Effector memory CD4-positive, alpha-beta T cell (primary cell): ENCODE results near the gene CLDN9.

Experiments used
- DNase-seq, 3 donors: peaks; one replicate each; pipeline ENCODE4 v3.0.0-alpha.2; 2020
- H3K27ac ChIP-seq: 2 replicates; pipeline ENCODE4 v1.7.0; 2013; ENCODE audit warnings: mild to moderate bottlenecking, low read length, moderate library complexity; ENCODE audit not compliant: insufficient read depth, poor library complexity, severe bottlenecking
- H3K27me3 ChIP-seq: replicated peaks from 2 replicates; pipeline ENCODE4 v1.7.0; 2013; ENCODE audit warnings: mild to moderate bottlenecking, low read length; ENCODE audit not compliant: insufficient read depth, control insufficient read depth, poor library complexity, severe bottlenecking
- H3K36me3 ChIP-seq: 2 replicates; pipeline ENCODE4 v1.7.0; 2013; ENCODE audit warnings: mild to moderate bottlenecking, low read length, moderate library complexity; ENCODE audit not compliant: control insufficient read depth, insufficient read depth
- H3K4me1 ChIP-seq: 2 replicates; pipeline ENCODE4 v1.7.0; 2013; ENCODE audit warnings: low read length, mild to moderate bottlenecking; ENCODE audit not compliant: control insufficient read depth, insufficient read depth, poor library complexity, severe bottlenecking
- H3K4me3 ChIP-seq: 2 replicates; pipeline ENCODE4 v1.7.0; 2013; ENCODE audit warnings: low read length, low read depth, mild to moderate bottlenecking; ENCODE audit not compliant: insufficient read depth, poor library complexity, severe bottlenecking
- H3K9me3 ChIP-seq: 2 replicates; pipeline ENCODE4 v1.7.0; 2013; ENCODE audit warnings: mild to moderate bottlenecking, low read length, moderate library complexity; ENCODE audit not compliant: control insufficient read depth

CLDN9 gene

GRCh38 chr16:2968738-2969544, 43.8 kb upstream of the CLDN9 start, which contains the start of gene PAQR4:
PAQR4 (plus strand) TSS chr16:2969348; CDS start chr16:2969675, 327 bp downstream.
- Histone ChIP-seq H3K36me3 (no peaks in the 10 kb centered on the region), H3K27ac (peak within 1 kb of the TSS; percentile 3), H3K9me3 (no peaks in the 10 kb centered on the region), H3K4me1 (peaks cover 48% of the 10 kb centered on the region), H3K27me3 (peaks cover 47% of the 10 kb centered on the region), H3K4me3 (peak within 1 kb of the TSS; percentile 54)
- DNase-seq: peak; percentile 54 to 67 (median 55)

- H3K9me3 ChIP-seq: no peaks in the 10 kb centered on the region
- no peaks in the 10 kb centered on the region for H3K36me3 ChIP-seq
- H3K27ac ChIP-seq: peak overlapping the region; percentile 3
- H3K4me3 ChIP-seq: peak overlapping the region; percentile 54
- DNase-seq: peak; percentile 25 to 51 (median 46)
- H3K27me3 ChIP-seq: peaks cover 38% of the 10 kb centered on the region
- peaks cover 39% of the 10 kb centered on the region for H3K4me1 ChIP-seq
These were observed 42.9 kb upstream of the CLDN9 start for GRCh38 chr16:2969545-2970521.

DNA sequence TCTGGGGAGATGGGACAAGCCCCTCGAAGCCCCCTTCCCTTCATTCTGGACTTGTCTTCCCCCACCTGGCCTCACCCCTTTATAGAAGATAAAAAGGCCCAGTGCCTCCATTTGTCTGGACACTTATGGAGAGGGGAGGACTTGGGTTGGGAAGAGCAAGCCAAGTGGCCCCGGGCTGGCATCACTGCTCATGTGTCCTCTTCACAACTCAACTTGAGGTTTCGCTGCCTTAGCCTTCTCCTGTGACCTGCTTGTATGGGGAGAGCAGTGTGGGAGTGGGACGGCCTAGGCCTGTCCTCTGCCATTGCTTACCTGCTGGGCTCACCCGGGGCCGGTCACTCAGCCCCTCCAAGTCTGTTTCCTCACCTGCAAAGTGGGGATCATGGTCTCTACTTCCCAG, 42.2 kb upstream of the CLDN9 start:
- Histone ChIP-seq H3K27ac (no peak overlapping the region), H3K4me3 (no peak overlapping the region), H3K4me1 (peaks cover 32% of the 10 kb centered on the region), H3K9me3 (no peaks in the 10 kb centered on the region), H3K36me3 (no peaks in the 10 kb centered on the region), H3K27me3 (peaks cover 33% of the 10 kb centered on the region)
- DNase-seq: no peak

- peaks cover 25% of the 10 kb centered on the region for H3K27me3 ChIP-seq
- no peak for DNase-seq
- H3K4me1 ChIP-seq: peaks cover 25% of the 10 kb centered on the region
- H3K4me3 ChIP-seq: no peak overlapping the region
- H3K9me3 ChIP-seq: no peaks in the 10 kb centered on the region
- H3K36me3 ChIP-seq: no peaks in the 10 kb centered on the region
- no peak overlapping the region for H3K27ac ChIP-seq
These were observed 41.4 kb upstream of the CLDN9 start for GRCh38 chr16:2971134-2971984.

GRCh38 chr16:2971985-2972784, 40.5 kb upstream of the CLDN9 start:
- Histone ChIP-seq H3K27ac (no peak overlapping the region), H3K9me3 (no peaks in the 10 kb centered on the region), H3K4me1 (peaks cover 19% of the 10 kb centered on the region), H3K27me3 (peaks cover 16% of the 10 kb centered on the region), H3K4me3 (no peak overlapping the region), H3K36me3 (no peaks in the 10 kb centered on the region)
- no peak for DNase-seq

DNA sequence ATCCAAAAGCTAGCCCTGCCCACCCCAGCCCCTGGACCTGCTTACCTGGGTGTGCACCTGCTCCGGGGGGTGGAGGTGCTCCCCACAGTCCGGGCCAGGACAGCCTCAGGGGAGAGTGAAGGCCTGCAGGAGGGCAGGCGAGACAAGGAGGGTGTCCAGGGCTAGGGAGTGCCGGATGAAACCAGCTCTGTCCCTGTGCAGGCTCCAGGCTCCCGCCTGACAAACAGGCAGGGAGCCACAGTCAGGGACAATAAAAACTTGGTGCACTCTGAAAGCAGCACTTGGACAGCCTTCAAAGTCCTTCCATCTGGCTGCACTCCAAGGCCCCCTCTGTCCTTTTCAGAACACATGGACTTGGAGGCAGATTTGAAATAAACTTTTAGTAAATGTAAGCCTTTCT, 39.6 kb upstream of the CLDN9 start:
- H3K36me3 ChIP-seq: no peaks in the 10 kb centered on the region
- no peaks in the 10 kb centered on the region for H3K9me3 ChIP-seq
- H3K4me1 ChIP-seq: peaks cover 10% of the 10 kb centered on the region
- H3K27me3 ChIP-seq: peaks cover 7% of the 10 kb centered on the region
- H3K4me3 ChIP-seq: no peak overlapping the region
- DNase-seq: no peak
- H3K27ac ChIP-seq: no peak overlapping the region

- Histone ChIP-seq H3K27me3 (peaks cover under 1% of the 10 kb centered on the region), H3K27ac (no peak overlapping the region), H3K9me3 (no peaks in the 10 kb centered on the region), H3K4me3 (no peak overlapping the region), H3K4me1 (peaks cover 4% of the 10 kb centered on the region), H3K36me3 (no peaks in the 10 kb centered on the region)
- no peak for DNase-seq
These were observed 39.0 kb upstream of the CLDN9 start for GRCh38 chr16:2973605-2974318.

DNA sequence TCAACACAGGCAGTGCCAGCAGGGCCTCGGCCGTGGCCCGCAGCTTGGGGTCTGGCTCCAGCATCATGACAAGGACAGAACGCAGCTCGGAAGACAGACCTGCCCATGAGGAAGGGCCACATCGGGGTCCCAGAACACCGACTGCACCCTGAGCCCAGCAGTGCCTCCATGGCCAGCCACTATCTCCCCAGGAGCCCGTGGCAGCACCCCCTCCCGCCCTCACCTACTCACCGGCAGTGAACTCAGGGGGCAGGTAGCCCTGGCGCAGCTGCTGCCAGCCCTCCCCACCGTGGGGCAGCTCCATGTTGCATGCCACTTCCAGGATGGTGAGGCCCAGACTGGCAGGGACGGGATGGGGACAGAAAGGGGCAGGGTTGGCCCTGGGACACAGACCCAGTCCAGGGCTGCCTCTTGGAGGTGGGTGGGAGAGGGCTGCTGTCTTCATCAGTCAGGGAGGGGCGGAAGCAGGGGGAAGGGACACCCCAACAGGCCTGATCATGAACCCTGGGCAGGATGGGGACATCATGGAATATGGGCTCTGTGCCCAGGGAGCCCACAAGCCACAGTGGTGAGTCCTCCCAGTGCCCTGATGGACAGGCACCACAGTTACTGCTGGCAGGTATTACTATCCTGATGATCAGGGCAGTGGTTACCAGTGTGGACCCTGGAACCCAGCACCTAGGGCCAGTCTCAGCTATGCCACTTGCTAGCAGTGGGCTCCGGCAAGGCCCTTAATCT, 38.2 kb upstream of the CLDN9 start:
- Histone ChIP-seq H3K36me3 (no peaks in the 10 kb centered on the region), H3K4me1 (peaks cover 1% of the 10 kb centered on the region), H3K27ac (no peak overlapping the region), H3K9me3 (no peaks in the 10 kb centered on the region), H3K4me3 (no peak overlapping the region), H3K27me3 (no peaks in the 10 kb centered on the region)
- DNase-seq: no peak
